Right lung (tissue), 5 donors: ENCODE results near the gene TAGLN. TPM values are rescaled to one million over a fixed set of nuclear protein-coding genes. Genes with fewer than 3 reads are reported as not detected.
"Not testable (repeated sequence)": the region's sequence is repeated elsewhere in the genome, so short reads cannot be mapped to it uniquely, and the experiment has no call there.

Source experiments
- DNase-seq, 2 donors: peaks; one replicate each; pipeline ENCODE4 v3.0.0-alpha.2; 2013
- polyA plus RNA-seq, 5 donors: library from polyadenylated mRNA; unstranded; fragments of 120-200 nt; gene quantifications; one replicate each; pipeline versions ENCODE4 v1.2.1 to v1.2.3, GENCODE V29; 2013; ENCODE audit warnings: inconsistent platforms in 1 of 5, low replicate concordance in 1 of 5; ENCODE audit not compliant: insufficient read length in 5 of 5, insufficient read depth in 1 of 5

Gene TAGLN
- polyA plus RNA-seq, 5 donors: 82.1 to 304 (median 177) TPM

DNA sequence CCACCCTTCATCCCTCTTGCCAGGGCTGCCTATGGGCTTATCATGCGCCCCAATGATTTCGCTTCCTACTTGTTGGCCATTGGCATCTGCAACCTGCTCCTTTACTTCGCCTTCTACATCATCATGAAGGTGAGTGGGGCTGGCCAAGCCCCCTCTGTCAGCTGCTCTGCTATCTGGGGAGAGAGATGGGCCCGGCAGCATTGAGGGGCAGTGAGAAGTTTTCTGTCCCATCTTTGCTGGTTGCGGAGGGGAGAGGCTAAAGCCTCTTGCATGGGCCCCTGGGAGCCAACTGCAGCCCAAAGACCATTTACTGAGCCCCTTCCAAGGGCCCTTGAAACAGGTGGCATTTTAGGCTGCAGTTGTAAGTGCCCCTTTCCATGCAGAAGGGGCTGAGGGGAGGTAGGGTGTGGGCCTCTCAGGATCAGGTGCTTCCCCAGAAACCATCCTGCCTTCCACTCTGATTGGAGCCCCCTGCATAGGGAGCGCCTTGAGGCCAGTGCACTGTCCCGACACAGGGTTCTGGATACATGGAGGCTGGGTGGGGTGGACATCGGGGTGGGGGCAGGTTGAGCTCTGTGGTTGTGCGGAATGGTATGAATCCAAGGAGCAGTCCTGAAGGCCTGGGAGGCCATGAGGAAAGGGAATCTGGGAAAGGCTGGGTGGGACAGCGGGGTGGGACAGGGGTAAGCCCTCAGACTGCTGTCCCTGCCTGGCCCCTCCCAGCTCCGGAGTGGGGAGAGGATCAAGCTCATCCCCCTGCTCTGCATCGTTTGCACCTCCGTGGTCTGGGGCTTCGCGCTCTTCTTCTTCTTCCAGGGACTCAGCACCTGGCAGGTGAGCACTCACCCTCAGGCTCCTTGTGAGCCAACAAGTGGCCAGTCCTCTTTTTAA is 5.8 kb upstream of the TAGLN start:
- no peak for DNase-seq

GRCh38 chr11:117194267-117194666 is 4.9 kb upstream of the TAGLN start:
- no peak for DNase-seq

DNA sequence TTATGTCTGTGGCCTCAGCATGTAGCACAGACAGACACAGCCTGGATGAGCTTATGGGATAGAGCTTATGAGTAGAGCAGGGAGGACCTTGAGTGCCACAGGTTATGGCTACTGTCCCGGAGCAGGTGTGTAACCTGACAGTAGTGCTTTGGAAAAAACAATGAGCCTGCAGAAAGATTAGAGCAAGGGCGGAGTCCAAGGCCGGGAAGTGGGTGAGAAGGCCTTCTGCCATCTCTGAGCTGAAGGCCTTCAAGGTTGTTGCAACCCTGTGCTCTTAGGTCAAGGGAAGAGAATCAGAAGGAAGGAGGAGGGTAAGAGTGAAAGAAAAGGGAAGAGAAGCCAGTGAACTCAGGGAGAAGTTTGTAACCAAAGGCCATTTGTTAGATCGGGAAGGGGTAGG is 3.9 kb upstream of the TAGLN start:
- no peak for DNase-seq

- no peak for DNase-seq
Measured at GRCh38 chr11:117195761-117196160, 3.4 kb upstream of the TAGLN start.

- DNase-seq: no peak
Measured at GRCh38 chr11:117197006-117197405, 2.2 kb upstream of the TAGLN start.

- DNase-seq: no peak
Measured at GRCh38 chr11:117197516-117198456, 1.4 kb upstream of the TAGLN start.

DNA sequence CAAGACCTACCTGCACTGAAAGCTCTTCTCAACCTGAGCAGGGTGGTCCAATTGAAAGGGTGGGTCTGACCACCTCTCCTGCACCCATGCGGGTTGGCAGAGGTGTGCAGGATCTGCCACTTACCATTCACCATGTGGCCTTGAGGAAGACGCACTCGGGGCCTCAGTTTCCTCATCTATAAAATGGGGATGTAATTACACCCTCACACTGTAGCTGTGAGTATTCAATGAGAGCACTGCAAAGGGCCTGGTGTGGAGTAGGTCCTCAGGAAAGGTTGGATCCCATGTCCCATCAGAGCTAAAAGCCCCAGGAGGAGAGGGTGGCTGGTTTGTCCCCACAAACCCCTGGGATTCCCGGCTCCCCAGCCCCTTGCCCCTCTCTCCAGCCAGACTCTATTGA is 557 bp upstream of the TAGLN start:
- no peak for DNase-seq

- no peak for DNase-seq
Measured at GRCh38 chr11:117199916-117200812, 994 bp downstream of the TAGLN start.

DNA sequence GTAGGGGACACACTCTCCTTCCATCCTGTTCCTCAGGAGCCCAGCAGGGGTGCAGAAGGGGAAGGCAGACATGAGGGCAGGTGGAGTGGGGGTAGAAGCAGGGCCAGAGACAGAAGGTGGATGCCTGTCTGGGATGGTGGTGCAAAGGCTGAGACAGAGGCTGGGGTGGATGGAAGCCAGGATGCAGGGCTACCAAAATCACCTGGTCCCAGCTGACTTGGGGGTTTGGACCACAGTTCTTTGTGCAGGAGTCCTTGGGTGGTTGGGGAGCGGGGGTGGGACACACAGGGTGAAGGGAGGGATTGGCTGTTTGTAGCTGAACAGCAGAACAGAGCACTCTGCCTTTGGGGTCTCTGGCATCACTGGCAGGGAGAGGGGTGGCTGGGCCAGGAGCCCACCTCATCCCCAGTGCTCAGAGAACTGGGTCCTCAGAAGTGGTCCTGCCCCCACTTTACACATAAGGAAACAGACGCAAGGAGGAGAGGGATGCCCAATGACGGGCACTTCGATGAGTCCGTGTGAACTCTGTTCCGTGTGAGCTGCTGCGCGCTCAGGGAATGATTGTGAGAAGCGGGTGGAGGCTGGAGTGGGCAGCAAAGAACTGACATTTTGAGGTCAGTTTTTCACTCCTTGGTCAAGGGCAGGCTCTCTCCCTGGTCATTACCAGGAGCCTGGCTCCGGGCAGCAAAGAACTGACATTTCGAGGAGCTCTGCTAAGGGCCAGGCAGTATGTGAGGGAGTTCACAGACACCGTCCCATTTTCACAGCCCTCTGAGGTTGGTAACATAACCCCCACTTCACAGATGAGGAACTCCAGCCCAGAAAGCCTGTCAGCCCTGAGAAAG is 1.9 kb downstream of the TAGLN start:
- no peak for DNase-seq

- DNase-seq: no peak
Measured at GRCh38 chr11:117201658-117202305, 2.6 kb downstream of the TAGLN start.

GRCh38 chr11:117202386-117203068 is 3.4 kb downstream of the TAGLN start:
- no peak for DNase-seq

- no peak for DNase-seq
Measured at GRCh38 chr11:117203069-117203407, 3.9 kb downstream of the TAGLN start.

DNA sequence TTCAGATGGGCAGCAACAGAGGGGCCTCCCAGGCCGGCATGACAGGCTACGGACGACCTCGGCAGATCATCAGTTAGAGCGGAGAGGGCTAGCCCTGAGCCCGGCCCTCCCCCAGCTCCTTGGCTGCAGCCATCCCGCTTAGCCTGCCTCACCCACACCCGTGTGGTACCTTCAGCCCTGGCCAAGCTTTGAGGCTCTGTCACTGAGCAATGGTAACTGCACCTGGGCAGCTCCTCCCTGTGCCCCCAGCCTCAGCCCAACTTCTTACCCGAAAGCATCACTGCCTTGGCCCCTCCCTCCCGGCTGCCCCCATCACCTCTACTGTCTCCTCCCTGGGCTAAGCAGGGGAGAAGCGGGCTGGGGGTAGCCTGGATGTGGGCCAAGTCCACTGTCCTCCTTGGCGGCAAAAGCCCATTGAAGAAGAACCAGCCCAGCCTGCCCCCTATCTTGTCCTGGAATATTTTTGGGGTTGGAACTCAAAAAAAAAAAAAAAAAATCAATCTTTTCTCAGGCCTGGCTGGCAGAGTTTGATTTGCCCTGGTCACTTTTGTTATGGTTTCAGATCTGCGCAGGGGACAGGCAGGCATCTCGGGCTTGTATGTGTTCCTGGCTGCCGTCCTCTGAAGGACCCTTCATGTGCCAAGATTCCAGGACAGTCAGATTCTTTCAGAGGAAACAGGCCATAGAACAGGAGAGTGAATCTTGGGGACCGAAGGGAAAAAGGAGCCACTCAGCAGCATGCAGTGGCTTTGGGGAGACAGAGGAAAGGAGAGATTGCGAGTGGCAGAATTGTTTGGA is 5.3 kb downstream of the TAGLN start:
- no peak for DNase-seq

- no peak for DNase-seq
Measured at GRCh38 chr11:117205211-117205818, 6.1 kb downstream of the TAGLN start.

DNA sequence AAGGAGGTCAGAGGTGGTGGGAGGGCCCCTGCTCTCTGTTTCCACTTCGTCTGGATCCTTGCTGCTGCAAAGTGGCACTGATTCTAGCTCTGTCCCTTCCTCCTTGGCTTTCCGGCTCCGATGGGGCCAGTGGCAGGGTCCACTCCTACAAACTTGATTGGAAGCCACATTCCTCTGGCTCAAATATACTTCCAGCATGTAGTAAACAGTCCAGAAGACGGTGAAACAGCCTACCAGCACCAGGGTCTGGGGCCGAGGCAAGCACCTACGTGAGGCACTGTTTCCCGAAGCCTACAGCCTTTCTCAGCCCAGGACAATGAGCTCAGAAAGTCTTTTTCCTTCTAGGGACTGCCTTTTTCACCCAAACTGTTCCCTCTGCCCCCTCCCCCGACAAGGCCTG is 6.9 kb downstream of the TAGLN start:
- DNase-seq: not testable (repeated sequence)

DNA sequence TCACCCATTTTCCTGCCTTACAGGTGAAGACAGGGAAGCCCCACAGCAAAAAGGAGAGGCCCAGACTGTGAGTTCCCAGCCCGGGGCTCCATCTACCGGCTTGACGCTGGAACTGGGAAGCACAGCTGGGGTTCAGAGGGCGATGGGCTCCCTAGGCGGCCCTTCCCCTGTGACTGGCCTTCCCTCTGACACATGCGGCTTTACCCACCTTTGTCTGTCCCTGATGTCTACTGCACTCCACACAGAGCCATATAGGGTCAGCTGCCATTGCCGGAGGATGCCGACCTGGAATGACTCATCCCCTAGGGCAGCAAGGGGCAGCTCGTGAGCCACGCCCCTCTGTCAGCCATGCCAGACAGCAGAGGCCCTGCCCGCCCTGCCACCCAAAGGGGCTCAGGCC is 7.7 kb downstream of the TAGLN start:
- not testable (repeated sequence) for DNase-seq

DNA sequence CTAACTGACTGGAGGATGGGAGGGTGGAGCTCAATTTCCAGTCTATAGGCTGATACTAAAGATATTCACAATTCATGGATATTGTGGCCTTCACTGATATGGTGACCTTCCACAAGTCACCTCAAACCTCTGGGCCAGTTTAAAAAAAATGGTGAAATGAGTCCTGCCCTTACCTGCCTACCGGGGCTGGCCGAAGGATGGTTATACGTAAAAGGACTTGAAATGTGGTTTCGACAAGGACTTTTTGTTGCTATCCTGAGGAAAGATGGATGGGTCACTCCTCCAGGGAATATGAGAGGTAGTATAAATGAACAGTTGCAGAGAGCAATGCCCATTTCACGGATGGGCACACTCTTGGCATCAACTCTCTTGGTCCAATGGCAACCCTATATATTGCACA is 8.3 kb downstream of the TAGLN start:
- not testable (repeated sequence) for DNase-seq

DNA sequence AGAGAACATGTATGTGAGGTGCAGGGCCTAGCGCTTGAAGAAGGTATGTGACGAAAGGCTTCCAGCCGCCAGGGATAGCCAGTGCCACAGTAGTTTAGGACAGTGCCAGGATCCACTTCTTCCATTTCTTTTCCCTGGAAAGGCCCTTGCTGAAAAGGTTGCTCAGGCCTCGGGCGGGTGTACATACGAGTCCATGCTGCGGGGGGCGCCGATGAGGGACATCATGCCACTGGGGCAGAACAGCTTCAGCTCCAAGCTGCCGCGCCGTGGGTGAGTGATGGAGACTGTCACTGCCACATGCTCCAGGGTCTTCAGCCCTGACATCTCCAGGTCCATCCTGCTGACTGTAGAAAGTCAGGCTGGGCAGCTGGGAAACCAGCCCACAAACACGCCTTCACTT is 9.5 kb downstream of the TAGLN start:
- DNase-seq: not testable (repeated sequence)
